ENCODE measurements around the gene TTC7B. TPM values are rescaled to one million over a fixed set of nuclear protein-coding genes. Genes with fewer than 3 reads are reported as not detected.

The TTC7B gene
- total RNA-seq, 4 donors from 2014 or later = 35.0 to 78.7 (median 36.8) TPM

GRCh38 chr14:90580377-90581335, 235.6 kb downstream of the TTC7B start:
- Histone ChIP-seq H3K27ac (peak overlapping the region; percentile 54 to 87 (median 76)), H3K27me3 (no peaks in the 10 kb centered on the region), H3K9me3 (no peaks in the 10 kb centered on the region), H3K36me3 (no peaks in the 10 kb centered on the region), H3K4me3 (no peak overlapping the region), H3K4me1 (peaks cover 43 to 53% of the 10 kb centered on the region in 2 donors)
- no peak for TF ChIP-seq POLR2A (IDR thresholded peaks at IDR 0.05)
- TF ChIP-seq, protein P1, sequence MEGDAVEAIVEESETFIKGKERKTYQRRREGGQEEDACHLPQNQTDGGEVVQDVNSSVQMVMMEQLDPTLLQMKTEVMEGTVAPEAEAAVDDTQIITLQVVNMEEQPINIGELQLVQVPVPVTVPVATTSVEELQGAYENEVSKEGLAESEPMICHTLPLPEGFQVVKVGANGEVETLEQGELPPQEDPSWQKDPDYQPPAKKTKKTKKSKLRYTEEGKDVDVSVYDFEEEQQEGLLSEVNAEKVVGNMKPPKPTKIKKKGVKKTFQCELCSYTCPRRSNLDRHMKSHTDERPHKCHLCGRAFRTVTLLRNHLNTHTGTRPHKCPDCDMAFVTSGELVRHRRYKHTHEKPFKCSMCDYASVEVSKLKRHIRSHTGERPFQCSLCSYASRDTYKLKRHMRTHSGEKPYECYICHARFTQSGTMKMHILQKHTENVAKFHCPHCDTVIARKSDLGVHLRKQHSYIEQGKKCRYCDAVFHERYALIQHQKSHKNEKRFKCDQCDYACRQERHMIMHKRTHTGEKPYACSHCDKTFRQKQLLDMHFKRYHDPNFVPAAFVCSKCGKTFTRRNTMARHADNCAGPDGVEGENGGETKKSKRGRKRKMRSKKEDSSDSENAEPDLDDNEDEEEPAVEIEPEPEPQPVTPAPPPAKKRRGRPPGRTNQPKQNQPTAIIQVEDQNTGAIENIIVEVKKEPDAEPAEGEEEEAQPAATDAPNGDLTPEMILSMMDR (IDR thresholded peaks at IDR 0.05 in 4 of 5, conservative IDR thresholded peaks at IDR 0.05 in 1 of 5) = no peak
- ATAC-seq = no peak
- in situ Hi-C loops (cut with MboI; ENCODE audit: low sequenced_read_pairs in 4 of 4) = no loop called here
- intact Hi-C loops (cut with DNase I; ENCODE audit: low total_unique reads) = loop anchor here (2.0 to 10.0 kb wide), 2 partner anchors 116 to 584 kb away; no protein-coding TSS in a partner anchor
- DNase-seq = no peak

DNA sequence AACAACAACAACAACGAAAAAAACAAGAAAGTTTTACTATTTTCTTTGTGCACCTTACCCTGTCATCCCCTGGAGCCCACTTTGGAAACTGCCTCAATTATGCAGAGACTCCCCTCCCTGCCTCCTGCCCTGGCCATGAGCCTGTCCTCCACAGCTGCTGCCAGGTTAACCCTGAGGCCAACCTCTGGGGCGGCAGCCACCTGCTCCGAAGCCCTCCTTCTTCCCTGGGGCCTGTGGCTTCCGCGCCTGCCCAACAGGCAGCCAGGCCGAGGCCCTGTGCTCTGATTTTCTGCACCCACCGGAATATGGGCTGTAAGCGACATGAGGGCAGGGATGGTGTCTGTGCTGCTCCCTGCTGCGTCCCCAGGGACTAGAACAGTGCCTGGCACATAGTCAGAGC, 236.4 kb downstream of the TTC7B start:
- no peak for DNase-seq
- Histone ChIP-seq H3K36me3 (no peaks in the 10 kb centered on the region), H3K4me3 (no peak overlapping the region), H3K9me3 (no peaks in the 10 kb centered on the region), H3K27ac (peak overlapping the region; percentile 54 to 87 (median 76)), H3K4me1 (peaks cover 51 to 62% of the 10 kb centered on the region in 2 donors), H3K27me3 (no peaks in the 10 kb centered on the region)
- intact Hi-C loops (cut with DNase I; ENCODE audit: low total_unique reads) (loop anchor here (2.0 to 10.0 kb wide), 2 partner anchors 117 to 585 kb away; no protein-coding TSS in a partner anchor), in situ Hi-C loops (cut with MboI; ENCODE audit: low sequenced_read_pairs in 4 of 4) (no loop called here)
- no peak for ATAC-seq
- no peak for TF ChIP-seq POLR2A (IDR thresholded peaks at IDR 0.05)
- TF ChIP-seq, protein P1 (IDR thresholded peaks at IDR 0.05 in 4 of 5, conservative IDR thresholded peaks at IDR 0.05 in 1 of 5) = no peak

- Histone ChIP-seq H3K27ac (peak overlapping the region; percentile 68 to 87 (median 76)), H3K9me3 (no peaks in the 10 kb centered on the region), H3K27me3 (no peaks in the 10 kb centered on the region), H3K36me3 (no peaks in the 10 kb centered on the region), H3K4me3 (no peak overlapping the region), H3K4me1 (peaks cover 58 to 64% of the 10 kb centered on the region in 2 donors)
- DNase-seq = no peak
- in situ Hi-C loops (cut with MboI; ENCODE audit: low sequenced_read_pairs in 4 of 4) = no loop called here
- intact Hi-C loops (cut with DNase I; ENCODE audit: low total_unique reads) = no loop called here
- TF ChIP-seq POLR2A (IDR thresholded peaks at IDR 0.05) = no peak
- TF ChIP-seq, protein P1 (IDR thresholded peaks at IDR 0.05 in 4 of 5, conservative IDR thresholded peaks at IDR 0.05 in 1 of 5) = no peak
- ATAC-seq = no peak
Measured at GRCh38 chr14:90579088-90579487, 237.1 kb downstream of the TTC7B start.

DNA sequence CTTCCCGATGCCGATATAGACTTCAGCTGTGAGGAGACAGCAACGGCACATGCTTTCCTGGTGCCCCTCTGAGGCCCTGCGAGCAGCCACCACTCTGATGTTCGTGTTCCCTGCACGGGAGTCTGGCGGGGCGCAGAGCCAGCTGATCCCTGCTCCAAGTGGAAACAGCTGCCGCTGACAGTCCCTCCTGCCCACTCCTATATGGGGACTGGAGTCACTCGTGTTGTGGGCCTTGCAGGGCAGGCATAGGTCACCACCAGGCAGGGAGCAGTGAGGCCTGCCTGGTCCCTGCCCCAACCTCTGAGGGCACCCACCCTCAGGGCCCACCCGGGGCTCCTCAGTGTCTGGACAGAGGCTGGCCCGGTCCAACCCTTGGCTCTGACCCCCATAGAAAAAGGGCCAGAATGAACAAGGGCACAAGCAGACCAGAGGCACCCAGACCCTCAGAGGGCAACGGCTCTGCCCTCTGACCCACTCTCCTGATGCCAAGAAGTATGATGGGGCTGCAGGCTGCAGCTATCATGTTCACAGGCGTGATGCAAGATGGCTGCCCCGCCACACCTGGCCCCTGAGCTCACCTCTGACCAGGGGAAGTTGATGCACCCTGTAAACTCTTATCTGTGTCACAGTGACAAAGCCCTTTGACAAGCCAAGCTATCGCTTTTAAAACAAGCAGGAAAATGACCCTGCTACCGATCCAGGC, 237.8 kb downstream of the TTC7B start:
- peak in 1 of 2 donors; percentile 83 for DNase-seq

More for the DNA sequence above, 237.8 kb downstream of the TTC7B start:
- in situ Hi-C loops (cut with MboI; ENCODE audit: low sequenced_read_pairs in 4 of 4) (no loop called here), intact Hi-C loops (cut with DNase I; ENCODE audit: low total_unique reads) (no loop called here)
- no peaks in the 10 kb centered on the region for H3K9me3 ChIP-seq
- H3K4me1 ChIP-seq = peaks cover 58 to 64% of the 10 kb centered on the region in 2 donors
- ATAC-seq = peak; percentile 57 to 67
- H3K4me3 ChIP-seq = no peak overlapping the region
- TF ChIP-seq POLR2A (IDR thresholded peaks at IDR 0.05) = no peak
- TF ChIP-seq, protein P1 (IDR thresholded peaks at IDR 0.05 in 4 of 5, conservative IDR thresholded peaks at IDR 0.05 in 1 of 5) = no peak
- no peaks in the 10 kb centered on the region for H3K27me3 ChIP-seq
- peak overlapping the region; percentile 68 to 87 (median 76) for H3K27ac ChIP-seq
- no peaks in the 10 kb centered on the region for H3K36me3 ChIP-seq

Data from gastrocnemius medialis (tissue), 4 donors.